ENCODE measurements around the gene RFX1. TPM values are rescaled to one million over a fixed set of nuclear protein-coding genes. Genes with fewer than 3 reads are reported as not detected.

The RFX1 gene
- total RNA-seq, 1 donor from 2014 or later = 21.2 TPM

DNA sequence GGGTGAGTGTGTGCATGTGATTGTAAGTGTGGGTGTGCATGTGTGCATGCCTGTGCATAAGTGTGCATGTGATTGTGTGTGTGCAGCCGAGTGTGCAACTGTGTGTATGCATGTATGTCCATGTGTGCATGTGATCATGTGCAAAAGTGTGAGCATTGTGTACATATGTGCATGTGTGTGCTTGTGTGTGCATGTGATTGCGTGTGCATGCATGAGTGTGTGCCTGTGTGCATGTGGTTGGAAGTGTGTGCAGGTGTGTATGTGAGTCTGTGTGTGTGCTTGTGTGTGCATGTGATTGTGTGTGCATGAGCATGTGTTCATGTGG is 71.4 kb downstream of the RFX1 start:
- TF ChIP-seq, protein P1, sequence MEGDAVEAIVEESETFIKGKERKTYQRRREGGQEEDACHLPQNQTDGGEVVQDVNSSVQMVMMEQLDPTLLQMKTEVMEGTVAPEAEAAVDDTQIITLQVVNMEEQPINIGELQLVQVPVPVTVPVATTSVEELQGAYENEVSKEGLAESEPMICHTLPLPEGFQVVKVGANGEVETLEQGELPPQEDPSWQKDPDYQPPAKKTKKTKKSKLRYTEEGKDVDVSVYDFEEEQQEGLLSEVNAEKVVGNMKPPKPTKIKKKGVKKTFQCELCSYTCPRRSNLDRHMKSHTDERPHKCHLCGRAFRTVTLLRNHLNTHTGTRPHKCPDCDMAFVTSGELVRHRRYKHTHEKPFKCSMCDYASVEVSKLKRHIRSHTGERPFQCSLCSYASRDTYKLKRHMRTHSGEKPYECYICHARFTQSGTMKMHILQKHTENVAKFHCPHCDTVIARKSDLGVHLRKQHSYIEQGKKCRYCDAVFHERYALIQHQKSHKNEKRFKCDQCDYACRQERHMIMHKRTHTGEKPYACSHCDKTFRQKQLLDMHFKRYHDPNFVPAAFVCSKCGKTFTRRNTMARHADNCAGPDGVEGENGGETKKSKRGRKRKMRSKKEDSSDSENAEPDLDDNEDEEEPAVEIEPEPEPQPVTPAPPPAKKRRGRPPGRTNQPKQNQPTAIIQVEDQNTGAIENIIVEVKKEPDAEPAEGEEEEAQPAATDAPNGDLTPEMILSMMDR (IDR thresholded peaks at IDR 0.05; ENCODE audit: unreplicated experiment) = no peak
- Mint-ChIP-seq H3K4me1 (peaks cover 4% of the 10 kb centered on the region), H3K36me3 (no peaks in the 10 kb centered on the region), H3K27ac (no peak overlapping the region), H3K27me3 (ENCODE audit: low read depth) (peaks cover 4% of the 10 kb centered on the region), H3K4me3 (no peak overlapping the region), H3K9me3 (no peaks in the 10 kb centered on the region)
- no peak for DNase-seq (ENCODE audit: low spot score in 2 of 2, unreplicated experiment in 2 of 2)

DNA sequence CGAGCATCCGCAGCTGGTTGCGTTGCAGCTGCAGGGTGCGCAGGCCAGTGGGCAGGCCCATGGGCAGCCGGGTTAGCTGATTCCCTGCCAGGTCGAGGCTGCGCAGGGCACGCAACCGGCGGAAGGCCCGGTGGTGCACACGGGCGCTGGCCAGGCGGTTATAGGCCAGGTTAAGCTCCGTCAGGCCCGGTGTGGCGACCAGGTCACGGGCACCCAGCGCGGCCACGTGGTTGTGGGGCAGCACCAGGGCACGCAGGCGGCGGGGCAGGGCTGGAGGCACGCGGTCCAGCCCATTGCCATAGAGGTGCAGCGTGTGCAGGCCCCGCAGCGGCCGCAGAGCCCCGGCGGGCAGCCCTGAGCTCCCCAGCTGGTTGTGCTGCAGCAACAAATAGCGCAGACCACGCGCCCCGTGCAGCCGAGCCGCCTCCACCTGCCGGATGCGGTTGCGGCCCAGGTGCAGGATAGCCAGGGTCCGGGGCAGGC is 73.2 kb downstream of the RFX1 start:
- H3K27me3 Mint-ChIP-seq (ENCODE audit: low read depth) = peaks cover 3% of the 10 kb centered on the region
- DNase-seq (ENCODE audit: low spot score in 2 of 2, unreplicated experiment in 2 of 2) = no peak
- H3K9me3 Mint-ChIP-seq = no peaks in the 10 kb centered on the region
- peaks cover 6% of the 10 kb centered on the region for H3K36me3 Mint-ChIP-seq
- H3K27ac Mint-ChIP-seq = no peak overlapping the region
- TF ChIP-seq, protein P1 (IDR thresholded peaks at IDR 0.05; ENCODE audit: unreplicated experiment) = no peak
- peaks cover 4% of the 10 kb centered on the region for H3K4me1 Mint-ChIP-seq
- H3K4me3 Mint-ChIP-seq = no peak overlapping the region

DNA sequence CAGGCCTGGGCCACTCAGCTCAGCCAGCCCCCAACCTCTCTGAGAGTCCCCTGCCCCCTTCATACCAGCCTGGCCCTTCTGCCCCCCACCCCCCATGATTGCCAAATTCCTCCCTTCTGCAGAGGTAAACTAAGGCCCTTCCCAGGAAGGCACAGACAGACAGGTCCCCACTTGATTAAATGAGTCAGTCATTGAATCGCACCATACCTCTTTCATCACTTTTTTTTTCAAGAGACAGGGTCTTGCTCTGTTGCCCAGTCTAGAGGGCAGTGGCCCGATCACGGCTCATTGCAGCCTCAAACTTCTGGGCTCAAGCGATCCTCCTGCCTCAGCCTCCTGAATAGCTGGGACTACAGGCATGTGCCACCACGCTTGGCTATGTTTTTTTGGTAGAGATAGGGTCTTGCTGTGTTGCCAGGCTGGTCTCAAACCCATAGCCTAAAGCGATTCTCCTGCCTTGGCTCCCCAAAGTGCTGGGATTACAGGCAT is 73.9 kb downstream of the RFX1 start:
- no peaks in the 10 kb centered on the region for H3K4me1 Mint-ChIP-seq
- peaks cover 7% of the 10 kb centered on the region for H3K36me3 Mint-ChIP-seq
- no peak overlapping the region for H3K4me3 Mint-ChIP-seq
- no peak for DNase-seq (ENCODE audit: low spot score in 2 of 2, unreplicated experiment in 2 of 2)
- H3K27me3 Mint-ChIP-seq (ENCODE audit: low read depth) = peaks cover 1% of the 10 kb centered on the region
- H3K9me3 Mint-ChIP-seq = no peaks in the 10 kb centered on the region
- H3K27ac Mint-ChIP-seq = no peak overlapping the region
- TF ChIP-seq, protein P1 (IDR thresholded peaks at IDR 0.05; ENCODE audit: unreplicated experiment) = no peak

DNA sequence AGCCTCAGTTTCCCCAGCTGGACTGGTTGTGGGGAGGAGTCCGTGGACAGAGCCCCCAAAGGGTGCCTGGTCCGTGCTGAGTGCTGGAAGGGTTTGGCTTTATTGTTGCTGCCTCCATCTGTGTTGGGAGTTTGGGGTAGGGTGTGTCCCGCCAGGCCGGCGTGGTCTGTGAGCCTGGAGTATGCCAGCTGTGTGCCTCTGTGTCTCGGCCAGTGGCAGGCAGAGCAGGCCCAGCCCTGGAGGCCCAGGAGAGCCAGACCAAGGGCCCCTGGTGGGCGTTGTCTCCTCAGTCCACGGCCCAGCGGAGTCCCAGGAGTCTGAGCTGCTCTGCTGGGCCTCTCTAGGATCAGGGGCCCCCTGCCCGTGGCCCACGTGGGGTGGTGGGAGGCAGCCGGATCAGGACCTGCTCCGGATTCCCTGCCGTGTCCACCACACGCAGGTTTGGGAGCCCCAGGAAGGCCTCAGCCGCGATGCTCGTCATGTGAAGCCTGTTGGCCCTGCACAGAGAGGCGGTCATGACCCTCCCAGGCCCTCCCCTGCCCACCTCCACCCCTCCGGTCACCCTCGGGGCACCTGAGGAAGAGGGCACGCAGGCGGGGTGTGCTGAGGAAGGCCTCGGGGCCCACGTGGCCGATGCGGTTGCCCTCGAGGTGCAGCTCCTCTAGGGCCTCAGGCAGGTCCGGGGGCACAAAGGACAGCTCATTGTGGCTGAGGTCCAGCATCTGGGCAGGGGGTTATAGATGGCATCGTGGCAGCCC is 74.5 kb downstream of the RFX1 start:
- TF ChIP-seq, protein P1 (IDR thresholded peaks at IDR 0.05; ENCODE audit: unreplicated experiment) = no peak
- DNase-seq (ENCODE audit: low spot score in 2 of 2, unreplicated experiment in 2 of 2) = no peak
- Mint-ChIP-seq H3K4me1 (no peaks in the 10 kb centered on the region), H3K27me3 (ENCODE audit: low read depth) (peaks cover 1% of the 10 kb centered on the region), H3K36me3 (peaks cover 14% of the 10 kb centered on the region), H3K4me3 (no peak overlapping the region), H3K27ac (no peak overlapping the region), H3K9me3 (no peaks in the 10 kb centered on the region)

DNA sequence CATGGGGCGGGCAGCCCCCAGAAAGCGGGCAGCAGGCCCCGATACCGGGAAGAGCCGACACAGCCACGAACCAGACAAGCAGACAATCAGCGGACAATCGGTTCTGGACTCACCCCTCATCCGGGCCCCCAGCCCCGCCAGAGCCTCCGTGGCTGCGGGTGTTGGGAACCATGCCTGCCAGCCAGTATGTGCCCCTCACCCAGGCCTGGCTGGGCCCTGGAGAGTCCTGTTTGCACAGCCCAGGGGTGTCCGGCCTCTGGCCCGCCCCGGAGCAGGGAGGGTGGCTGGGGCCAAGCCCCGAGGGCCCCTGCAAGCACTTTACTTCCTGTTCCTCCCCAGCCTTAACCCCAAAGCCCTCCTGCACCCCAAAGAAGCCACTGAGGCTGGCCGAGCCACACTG is 75.7 kb downstream of the RFX1 start:
- Mint-ChIP-seq H3K4me1 (no peaks in the 10 kb centered on the region), H3K4me3 (no peak overlapping the region), H3K27me3 (ENCODE audit: low read depth) (peaks cover 1% of the 10 kb centered on the region), H3K27ac (no peak overlapping the region), H3K36me3 (peaks cover 20% of the 10 kb centered on the region), H3K9me3 (no peaks in the 10 kb centered on the region)
- DNase-seq (ENCODE audit: low spot score in 2 of 2, unreplicated experiment in 2 of 2) = no peak
- TF ChIP-seq, protein P1 (IDR thresholded peaks at IDR 0.05; ENCODE audit: unreplicated experiment) = no peak

Data from mesothelial cell of epicardium (in vitro differentiated cells).